Breast epithelium (tissue), 4 donors: ENCODE data around the gene PLAC8L1. TPM values are rescaled to one million over a fixed set of nuclear protein-coding genes. Genes with fewer than 3 reads are reported as not detected.

Experiments
- DNase-seq, 2 donors: peaks; one replicate each; pipeline ENCODE4 v3.0.0-alpha.2; 2019; ENCODE audit warnings: low spot score in 2 of 2
- H3K27ac ChIP-seq, 2 donors: fragments of 200-600 bp; sonication (generic) in 1 of 2; one replicate each; pipeline ENCODE4 v1.5.1; 2016 to 2019; ENCODE audit warnings: mild to moderate bottlenecking in 1 of 2
- H3K27me3 ChIP-seq, 2 donors: fragments of 200-600 bp; sonication (generic) in 1 of 2; one replicate each; pipeline versions ENCODE4 v1.5.1 to v1.6.0; 2017 to 2019; ENCODE audit warnings: control low read depth in 1 of 2, mild to moderate bottlenecking in 1 of 2
- H3K36me3 ChIP-seq: fragments of 200-600 bp; one replicate; pipeline ENCODE4 v1.5.1; 2019
- H3K4me1 ChIP-seq, 2 donors: fragments of 200-600 bp; sonication (generic); one replicate each; pipeline ENCODE4 v1.5.1; 2016 to 2019; ENCODE audit warnings: control low read depth in 1 of 2
- H3K4me3 ChIP-seq, 3 donors: fragments of 200-600 bp; sonication (generic); 1 replicate in 2 of 3; 2 replicates in 1 of 3; pipeline ENCODE4 v1.5.1; 2016 to 2019; ENCODE audit warnings: mild to moderate bottlenecking in 3 of 3, moderate library complexity in 2 of 3
- H3K9me3 ChIP-seq, 2 donors: fragments of 200-600 bp; sonication (generic) in 1 of 2; one replicate each; pipeline ENCODE4 v1.5.1; 2016 to 2019; ENCODE audit warnings: control low read depth in 1 of 2
- CTCF ChIP-seq, 3 donors: fragments of 450-650 bp; IDR thresholded peaks; one replicate each; pipeline ENCODE4 v1.5.1; 2016 to 2017; ENCODE audit warnings: antibody characterized with exemption in 3 of 3, mild to moderate bottlenecking in 3 of 3, moderate library complexity in 3 of 3
- POLR2A ChIP-seq: fragments of 450-650 bp; IDR thresholded peaks from one replicate; pipeline ENCODE4 v1.6.1; 2016; ENCODE audit warnings: antibody characterized with exemption, mild to moderate bottlenecking, moderate library complexity
- POLR2AphosphoS5 ChIP-seq, 3 donors: sonication (generic); formaldehyde crosslinking; IDR thresholded peaks; one replicate each; pipeline ENCODE4 v1.6.1; 2017; ENCODE audit warnings: antibody characterized with exemption in 3 of 3
- intact Hi-C: fragments of 100-400 bp; cut with DNase I; formaldehyde crosslinking; loops from one replicate; pipeline ENCODE4 v1.15.1; 2023; ENCODE audit warnings: low total_unique reads
- total RNA-seq, 3 donors: library from RNA; depleted of rRNA; stranded (reverse); fragments of >200 nt; gene quantifications; one replicate each; pipeline ENCODE4 v1.1.0, GENCODE V29; 2016

PLAC8L1 gene
- total RNA-seq, 3 donors from 2014 or later = not detected

- intact Hi-C loops = loop anchor here (5.0 kb wide), 1 partner anchor 1453 kb away; no protein-coding TSS in a partner anchor
- TF ChIP-seq POLR2AphosphoS5 (IDR thresholded peaks at IDR 0.05) = no peak
- no peak for TF ChIP-seq CTCF (IDR thresholded peaks at IDR 0.05)
- no peak for TF ChIP-seq POLR2A
- no peaks in the 10 kb centered on the region for H3K9me3 ChIP-seq
- H3K27ac ChIP-seq = no peak overlapping the region
- no peak overlapping the region for H3K4me3 ChIP-seq
- no peak for DNase-seq
- no peaks in the 10 kb centered on the region for H3K4me1 ChIP-seq
- no peaks in the 10 kb centered on the region for H3K27me3 ChIP-seq
- no peaks in the 10 kb centered on the region for H3K36me3 ChIP-seq
Observed at GRCh38 chr5:146069780-146070099, 35.6 kb downstream of the PLAC8L1 start.

GRCh38 chr5:146068977-146069779 is 36.2 kb downstream of the PLAC8L1 start:
- H3K36me3 ChIP-seq = no peaks in the 10 kb centered on the region
- no peak overlapping the region for H3K4me3 ChIP-seq
- no peaks in the 10 kb centered on the region for H3K27me3 ChIP-seq
- DNase-seq = no peak
- no peak overlapping the region for H3K27ac ChIP-seq
- no peaks in the 10 kb centered on the region for H3K9me3 ChIP-seq
- no peaks in the 10 kb centered on the region for H3K4me1 ChIP-seq
- no peak for TF ChIP-seq POLR2AphosphoS5 (IDR thresholded peaks at IDR 0.05)
- intact Hi-C loops = loop anchor here (5.0 kb wide), 1 partner anchor 1453 kb away; no protein-coding TSS in a partner anchor

GRCh38 chr5:146068206-146068605 is 37.2 kb downstream of the PLAC8L1 start:
- DNase-seq = no peak
- no peak overlapping the region for H3K4me3 ChIP-seq
- no peaks in the 10 kb centered on the region for H3K36me3 ChIP-seq
- intact Hi-C loops = loop anchor here (5.0 kb wide), 1 partner anchor 1454 kb away; no protein-coding TSS in a partner anchor
- no peaks in the 10 kb centered on the region for H3K9me3 ChIP-seq
- no peaks in the 10 kb centered on the region for H3K4me1 ChIP-seq
- H3K27me3 ChIP-seq = no peaks in the 10 kb centered on the region
- no peak overlapping the region for H3K27ac ChIP-seq
- TF ChIP-seq CTCF (IDR thresholded peaks at IDR 0.05) (no peak), POLR2A (no peak), POLR2AphosphoS5 (IDR thresholded peaks at IDR 0.05) (no peak)

- no peaks in the 10 kb centered on the region for H3K9me3 ChIP-seq
- H3K27me3 ChIP-seq = no peaks in the 10 kb centered on the region
- intact Hi-C loops = loop anchor here (5.0 kb wide), 1 partner anchor 1455 kb away; no protein-coding TSS in a partner anchor
- no peak overlapping the region for H3K27ac ChIP-seq
- H3K36me3 ChIP-seq = no peaks in the 10 kb centered on the region
- H3K4me1 ChIP-seq = no peaks in the 10 kb centered on the region
- DNase-seq = no peak
- TF ChIP-seq CTCF (IDR thresholded peaks at IDR 0.05) = no peak
- TF ChIP-seq POLR2A = no peak
- no peak for TF ChIP-seq POLR2AphosphoS5 (IDR thresholded peaks at IDR 0.05)
- H3K4me3 ChIP-seq = no peak overlapping the region
Observed at GRCh38 chr5:146066968-146067367, 38.4 kb downstream of the PLAC8L1 start.

- TF ChIP-seq POLR2A = no peak
- no peak for TF ChIP-seq POLR2AphosphoS5 (IDR thresholded peaks at IDR 0.05)
- no peak for TF ChIP-seq CTCF (IDR thresholded peaks at IDR 0.05)
- Histone ChIP-seq H3K4me1 (no peaks in the 10 kb centered on the region), H3K27ac (no peak overlapping the region), H3K36me3 (no peaks in the 10 kb centered on the region), H3K9me3 (no peaks in the 10 kb centered on the region), H3K4me3 (no peak overlapping the region), H3K27me3 (no peaks in the 10 kb centered on the region)
- intact Hi-C loops = no loop called here
- no peak for DNase-seq
Observed at GRCh38 chr5:146060221-146060585, 45.2 kb downstream of the PLAC8L1 start.
